GM12873 (cell line): ENCODE data around the gene GALNT9.

Experiments
- TF ChIP-seq, protein P1 (sequence below): IDR thresholded peaks from 2 replicates; pipeline ENCODE4 v1.5.1; 2012; ENCODE audit warnings: low read depth, mild to moderate bottlenecking, moderate library complexity, low read length, control low read depth; ENCODE audit not compliant: insufficient read depth; ENCODE audit errors: missing control alignments

The GALNT9 gene

GRCh38 chr12:132285991-132286681 is 43.3 kb downstream of the GALNT9 start:
- TF ChIP-seq, protein P1, sequence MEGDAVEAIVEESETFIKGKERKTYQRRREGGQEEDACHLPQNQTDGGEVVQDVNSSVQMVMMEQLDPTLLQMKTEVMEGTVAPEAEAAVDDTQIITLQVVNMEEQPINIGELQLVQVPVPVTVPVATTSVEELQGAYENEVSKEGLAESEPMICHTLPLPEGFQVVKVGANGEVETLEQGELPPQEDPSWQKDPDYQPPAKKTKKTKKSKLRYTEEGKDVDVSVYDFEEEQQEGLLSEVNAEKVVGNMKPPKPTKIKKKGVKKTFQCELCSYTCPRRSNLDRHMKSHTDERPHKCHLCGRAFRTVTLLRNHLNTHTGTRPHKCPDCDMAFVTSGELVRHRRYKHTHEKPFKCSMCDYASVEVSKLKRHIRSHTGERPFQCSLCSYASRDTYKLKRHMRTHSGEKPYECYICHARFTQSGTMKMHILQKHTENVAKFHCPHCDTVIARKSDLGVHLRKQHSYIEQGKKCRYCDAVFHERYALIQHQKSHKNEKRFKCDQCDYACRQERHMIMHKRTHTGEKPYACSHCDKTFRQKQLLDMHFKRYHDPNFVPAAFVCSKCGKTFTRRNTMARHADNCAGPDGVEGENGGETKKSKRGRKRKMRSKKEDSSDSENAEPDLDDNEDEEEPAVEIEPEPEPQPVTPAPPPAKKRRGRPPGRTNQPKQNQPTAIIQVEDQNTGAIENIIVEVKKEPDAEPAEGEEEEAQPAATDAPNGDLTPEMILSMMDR = no peak

GRCh38 chr12:132284827-132285741 is 44.3 kb downstream of the GALNT9 start:
- TF ChIP-seq, protein P1 = no peak

DNA sequence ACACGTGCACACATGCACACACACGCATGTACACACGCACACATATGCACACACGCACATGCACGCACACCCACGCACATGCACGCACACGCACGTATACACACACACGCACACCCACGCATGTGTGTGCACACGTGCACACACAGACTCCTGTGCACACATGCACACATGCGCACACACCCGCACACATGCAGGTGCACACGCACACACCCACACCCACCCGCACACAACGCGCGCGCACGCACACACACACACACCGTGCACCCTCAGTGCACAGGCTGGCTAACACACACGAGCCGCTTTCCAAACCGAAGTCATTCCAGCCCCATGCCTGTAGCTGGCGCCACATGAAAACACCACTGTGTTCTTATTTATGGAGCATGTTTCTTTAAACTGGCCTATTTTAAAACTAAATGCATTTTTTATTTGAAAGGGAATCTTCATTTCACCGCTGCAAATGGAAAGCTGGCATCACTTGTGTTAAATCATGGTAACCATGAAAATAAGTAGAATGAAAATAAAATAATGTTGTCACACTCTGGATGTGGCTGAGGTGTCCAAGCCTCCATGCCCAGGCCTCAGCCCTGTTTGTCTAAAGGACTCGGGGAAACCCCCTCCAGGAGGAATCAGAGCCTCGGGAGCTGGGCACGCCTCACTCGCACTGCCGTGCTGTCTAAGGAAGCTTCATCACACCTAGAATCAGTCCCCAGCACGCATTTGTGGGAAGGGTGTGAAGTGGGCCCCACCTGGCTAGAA is 45.1 kb downstream of the GALNT9 start:
- TF ChIP-seq, protein P1 = no peak

DNA sequence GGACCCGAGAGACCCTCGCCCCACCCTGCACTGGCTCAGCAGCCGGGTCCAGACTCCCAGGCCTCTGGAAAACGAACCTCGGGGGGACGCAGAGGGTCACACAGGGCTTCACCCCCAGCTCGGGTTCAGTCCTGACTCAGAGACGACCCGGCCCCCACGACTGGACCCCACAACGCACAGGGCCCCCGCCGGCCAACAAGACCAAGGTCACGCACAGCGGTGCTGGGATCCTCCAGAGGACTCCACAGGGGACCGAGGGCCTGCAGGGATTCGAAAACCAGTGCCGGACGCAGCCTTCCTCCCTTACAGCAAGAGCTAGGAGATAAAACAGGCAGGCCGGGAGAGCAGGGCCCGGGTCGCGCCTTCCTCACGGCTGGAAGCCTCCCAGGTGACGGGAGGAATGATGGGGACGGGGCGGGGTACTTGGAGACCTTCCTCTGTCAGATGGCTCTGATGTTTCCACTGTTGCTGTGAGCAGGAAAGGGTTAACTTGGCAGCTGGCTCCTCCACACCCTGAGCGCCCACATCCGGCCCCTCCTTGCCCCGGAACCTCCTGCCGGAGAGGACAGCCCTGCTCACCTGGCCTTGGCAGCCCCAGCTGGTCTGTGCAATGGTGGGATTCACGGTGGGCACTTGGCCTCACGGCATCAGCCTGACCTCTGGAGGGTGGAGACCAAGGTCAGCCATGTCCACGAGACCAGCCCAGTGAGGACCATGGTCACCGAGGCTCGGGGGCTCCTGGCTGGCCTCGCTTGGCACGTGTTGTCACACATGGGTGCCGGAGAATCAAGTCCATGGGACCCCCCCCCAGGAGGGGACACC is 46.2 kb downstream of the GALNT9 start:
- TF ChIP-seq, protein P1 = no peak

GRCh38 chr12:132282031-132282949 is 47.1 kb downstream of the GALNT9 start:
- TF ChIP-seq, protein P1 = no peak

DNA sequence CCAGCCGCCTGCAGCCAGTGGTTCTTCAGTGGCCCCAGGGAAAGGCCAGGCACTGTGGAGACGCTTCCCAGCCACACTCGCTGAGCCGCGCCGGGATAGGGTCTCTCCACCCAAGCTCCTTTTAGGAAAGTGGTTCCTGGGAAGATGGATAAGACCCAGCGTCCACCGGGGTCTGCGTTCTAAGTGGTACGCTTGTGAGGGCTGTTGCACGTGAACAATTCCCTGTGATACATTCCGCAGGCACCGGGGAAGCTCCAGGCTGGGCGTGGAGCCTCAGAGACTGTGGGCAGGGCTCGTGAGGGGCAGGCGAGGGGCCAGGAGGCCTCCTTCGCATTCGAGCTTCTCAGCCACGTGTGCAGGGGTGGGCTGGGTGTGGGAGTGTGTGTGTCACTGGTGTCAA is 48.4 kb downstream of the GALNT9 start:
- TF ChIP-seq, protein P1 = no peak
